DOHH2 (cell line): Measurements from ENCODE around the gene PAM.

ENCODE experiments used
- H3F3A ChIP-seq: fragments of 200-600 bp; sonication (generic), shearing (Covaris generic); 2 replicates; pipeline ENCODE4 v1.6.0; 2016; ENCODE audit warnings: antibody characterized with exemption, mild to moderate bottlenecking; ENCODE audit not compliant: control insufficient read depth, insufficient read depth
- H3K27ac ChIP-seq: fragments of 200-600 bp; sonication (generic); 2 replicates; pipeline ENCODE4 v1.5.1; 2014; ENCODE audit warnings: low read depth, mild to moderate bottlenecking, low read length, moderate library complexity
- H3K27me3 ChIP-seq: fragments of 200-600 bp; sonication (generic); 2 replicates; pipeline ENCODE4 v1.6.1; 2014; ENCODE audit warnings: mild to moderate bottlenecking, low read length, mixed read lengths; ENCODE audit not compliant: control insufficient read depth
- H3K36me3 ChIP-seq: fragments of 200-600 bp; sonication (generic); 2 replicates; pipeline ENCODE4 v1.6.1; 2014; ENCODE audit warnings: mild to moderate bottlenecking, low read length, moderate library complexity, mixed read lengths; ENCODE audit not compliant: control insufficient read depth
- H3K4me1 ChIP-seq: fragments of 200-600 bp; sonication (generic); 2 replicates; pipeline ENCODE4 v1.6.1; 2014; ENCODE audit warnings: mild to moderate bottlenecking, low read length, mixed read lengths; ENCODE audit not compliant: control insufficient read depth
- H3K4me2 ChIP-seq: fragments of 200-600 bp; sonication (generic); 2 replicates; pipeline ENCODE4 v1.6.0; 2014; ENCODE audit warnings: mild to moderate bottlenecking, low read length, moderate library complexity
- H3K4me3 ChIP-seq: fragments of 200-600 bp; sonication (generic); 2 replicates; pipeline ENCODE4 v1.5.1; 2014; ENCODE audit warnings: mild to moderate bottlenecking, low read length, mixed read lengths
- H3K79me2 ChIP-seq: fragments of 200-600 bp; sonication (generic); 2 replicates; pipeline ENCODE4 v1.6.1; 2014; ENCODE audit warnings: mild to moderate bottlenecking, low read length, mixed read lengths; ENCODE audit not compliant: control insufficient read depth
- H3K9me2 ChIP-seq: fragments of 200-600 bp; sonication (generic); replicated peaks from 2 replicates; pipeline ENCODE4 v1.6.1; 2014; ENCODE audit warnings: mild to moderate bottlenecking, low read length, mixed read lengths; ENCODE audit not compliant: control insufficient read depth
- H3K9me3 ChIP-seq: fragments of 200-600 bp; sonication (generic); 2 replicates; pipeline ENCODE4 v1.6.1; 2014; ENCODE audit warnings: antibody characterized with exemption, low read length, mixed read lengths; ENCODE audit not compliant: control insufficient read depth, insufficient read depth
- H4K20me1 ChIP-seq: fragments of 200-600 bp; sonication (generic); 2 replicates; pipeline ENCODE4 v1.6.0; 2014; ENCODE audit warnings: low read depth, mild to moderate bottlenecking, antibody characterized with exemption, low read length, moderate library complexity; ENCODE audit not compliant: control insufficient read depth, insufficient read depth
- EZH2phosphoT487 ChIP-seq: fragments of 200-600 bp; sonication (generic); IDR thresholded peaks from 2 replicates; pipeline ENCODE4 v1.6.1; 2017; ENCODE audit warnings: borderline replicate concordance, mild to moderate bottlenecking, antibody characterized with exemption, low read length, moderate library complexity, mixed read lengths
- TF ChIP-seq, protein P1 (sequence below): fragments of 200-600 bp; sonication (generic); IDR thresholded peaks from one replicate; pipeline ENCODE4 v1.5.1; 2014; ENCODE audit warnings: antibody characterized with exemption, mild to moderate bottlenecking, low read depth, low read length; ENCODE audit not compliant: poor library complexity, severe bottlenecking

PAM gene

DNA sequence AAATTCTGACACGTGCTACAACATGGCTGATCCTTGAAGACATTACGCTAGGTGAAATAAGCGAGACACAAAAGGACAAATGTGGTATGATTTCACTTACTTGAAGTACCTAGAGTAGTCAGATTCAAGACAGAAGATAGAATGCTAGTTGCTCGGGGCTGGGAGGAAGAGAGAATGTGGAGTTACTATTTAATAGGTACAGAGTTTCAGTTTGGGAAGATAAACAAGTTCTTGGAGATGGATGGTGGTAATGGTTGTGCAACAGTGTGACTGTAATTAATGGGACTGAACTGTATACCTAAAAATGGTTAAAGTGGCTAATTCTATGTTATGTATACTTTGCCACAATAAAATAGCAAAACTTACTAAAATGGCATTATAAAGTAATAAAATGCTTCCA lies 34.4 kb downstream of the PAM start:
- H3K4me2 ChIP-seq: no peak overlapping the region
- H3F3A ChIP-seq: no peaks in the 10 kb centered on the region
- no peaks in the 10 kb centered on the region for H3K9me3 ChIP-seq
- H3K79me2 ChIP-seq: no peaks in the 10 kb centered on the region
- no peaks in the 10 kb centered on the region for H3K9me2 ChIP-seq
- H4K20me1 ChIP-seq: no peaks in the 10 kb centered on the region
- H3K36me3 ChIP-seq: no peaks in the 10 kb centered on the region
- no peak overlapping the region for H3K4me3 ChIP-seq
- H3K27ac ChIP-seq: no peak overlapping the region
- no peak for TF ChIP-seq EZH2phosphoT487
- 0 out of 2 replicates have a peak, but pooled peaks cover 3% of the 10 kb centered on the region for H3K27me3 ChIP-seq
- H3K4me1 ChIP-seq: no peaks in the 10 kb centered on the region

DNA sequence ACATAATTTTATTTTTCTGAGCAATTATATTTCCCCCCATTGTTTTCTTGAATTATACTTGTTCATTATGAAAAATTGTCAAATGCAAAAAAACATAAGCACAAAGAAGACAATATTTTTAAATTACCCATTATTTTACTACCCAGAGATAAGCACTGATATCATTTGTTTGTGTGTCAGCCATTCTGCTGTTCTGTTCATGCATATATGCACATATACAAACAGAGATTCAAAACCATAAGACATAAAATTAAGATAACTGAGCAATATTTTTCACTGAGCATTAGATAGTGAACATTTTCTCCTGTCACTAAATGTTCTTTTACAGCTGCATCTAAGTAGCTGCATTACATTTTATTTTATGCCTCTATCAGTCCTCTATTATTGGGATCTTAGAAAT lies 35.6 kb downstream of the PAM start:
- no peak overlapping the region for H3K27ac ChIP-seq
- no peaks in the 10 kb centered on the region for H3K9me2 ChIP-seq
- no peak overlapping the region for H3K4me3 ChIP-seq
- H3K36me3 ChIP-seq: no peaks in the 10 kb centered on the region
- H3K4me2 ChIP-seq: no peak overlapping the region
- H4K20me1 ChIP-seq: no peaks in the 10 kb centered on the region
- no peaks in the 10 kb centered on the region for H3K4me1 ChIP-seq
- 0 out of 2 replicates have a peak, but pooled peaks cover 3% of the 10 kb centered on the region for H3K27me3 ChIP-seq
- no peaks in the 10 kb centered on the region for H3F3A ChIP-seq
- H3K79me2 ChIP-seq: no peaks in the 10 kb centered on the region
- H3K9me3 ChIP-seq: no peaks in the 10 kb centered on the region
- TF ChIP-seq EZH2phosphoT487: no peak
- TF ChIP-seq, protein P1, sequence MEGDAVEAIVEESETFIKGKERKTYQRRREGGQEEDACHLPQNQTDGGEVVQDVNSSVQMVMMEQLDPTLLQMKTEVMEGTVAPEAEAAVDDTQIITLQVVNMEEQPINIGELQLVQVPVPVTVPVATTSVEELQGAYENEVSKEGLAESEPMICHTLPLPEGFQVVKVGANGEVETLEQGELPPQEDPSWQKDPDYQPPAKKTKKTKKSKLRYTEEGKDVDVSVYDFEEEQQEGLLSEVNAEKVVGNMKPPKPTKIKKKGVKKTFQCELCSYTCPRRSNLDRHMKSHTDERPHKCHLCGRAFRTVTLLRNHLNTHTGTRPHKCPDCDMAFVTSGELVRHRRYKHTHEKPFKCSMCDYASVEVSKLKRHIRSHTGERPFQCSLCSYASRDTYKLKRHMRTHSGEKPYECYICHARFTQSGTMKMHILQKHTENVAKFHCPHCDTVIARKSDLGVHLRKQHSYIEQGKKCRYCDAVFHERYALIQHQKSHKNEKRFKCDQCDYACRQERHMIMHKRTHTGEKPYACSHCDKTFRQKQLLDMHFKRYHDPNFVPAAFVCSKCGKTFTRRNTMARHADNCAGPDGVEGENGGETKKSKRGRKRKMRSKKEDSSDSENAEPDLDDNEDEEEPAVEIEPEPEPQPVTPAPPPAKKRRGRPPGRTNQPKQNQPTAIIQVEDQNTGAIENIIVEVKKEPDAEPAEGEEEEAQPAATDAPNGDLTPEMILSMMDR: no peak

DNA sequence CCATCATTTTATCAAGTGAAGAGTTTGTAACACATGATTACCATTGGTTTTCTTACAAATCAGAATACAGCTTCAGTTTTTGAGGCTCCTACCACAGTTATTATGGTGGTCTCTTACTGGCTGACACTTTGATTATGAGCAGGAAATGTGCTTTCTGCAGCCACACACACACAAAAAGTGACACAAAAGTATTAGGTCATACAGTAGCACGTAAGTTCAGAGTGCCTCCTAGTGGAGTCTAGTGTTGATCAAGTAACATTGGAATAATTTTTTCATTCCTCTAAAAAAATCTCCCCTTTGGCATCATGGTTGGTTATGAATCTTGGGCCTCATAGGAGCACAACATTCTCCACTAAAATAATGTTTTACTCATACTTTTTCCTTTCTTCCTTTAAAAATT lies 37.6 kb downstream of the PAM start:
- Histone ChIP-seq H3K27ac (no peak overlapping the region), H3F3A (no peaks in the 10 kb centered on the region), H3K9me2 (no peaks in the 10 kb centered on the region)

DNA sequence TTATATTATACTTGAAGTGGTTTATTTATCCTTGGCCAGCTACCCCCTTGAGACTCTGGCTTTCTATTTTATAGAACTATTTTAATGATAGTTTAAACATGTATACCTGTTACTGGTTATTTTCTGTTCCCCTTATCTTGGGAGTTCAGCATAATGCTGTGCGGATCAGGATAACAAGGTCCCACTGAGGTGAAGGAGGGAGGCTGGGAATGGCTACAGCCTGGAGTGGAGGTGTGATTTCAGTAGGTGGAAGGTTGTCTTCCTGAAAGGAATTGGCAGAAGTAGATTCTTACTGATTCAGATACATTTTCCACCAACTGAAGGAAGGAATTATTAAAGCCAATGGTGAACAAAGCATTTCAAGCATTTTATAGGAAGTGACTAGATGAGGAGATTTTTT lies 38.9 kb downstream of the PAM start:
- Histone ChIP-seq H3K36me3 (no peaks in the 10 kb centered on the region), H3K79me2 (no peaks in the 10 kb centered on the region), H3K9me2 (no peaks in the 10 kb centered on the region), H3F3A (no peaks in the 10 kb centered on the region), H4K20me1 (no peaks in the 10 kb centered on the region), H3K27ac (no peak overlapping the region), H3K9me3 (no peaks in the 10 kb centered on the region), H3K4me1 (no peaks in the 10 kb centered on the region), H3K4me2 (no peak overlapping the region), H3K27me3 (no peaks in the 10 kb centered on the region), H3K4me3 (no peak overlapping the region)
- no peak for TF ChIP-seq EZH2phosphoT487
- TF ChIP-seq, protein P1: no peak

More for the DNA sequence above, 37.6 kb downstream of the PAM start:
- Histone ChIP-seq H3K9me3 (no peaks in the 10 kb centered on the region), H3K79me2 (no peaks in the 10 kb centered on the region), H3K4me2 (no peak overlapping the region), H3K36me3 (no peaks in the 10 kb centered on the region), H4K20me1 (no peaks in the 10 kb centered on the region), H3K4me1 (no peaks in the 10 kb centered on the region), H3K4me3 (no peak overlapping the region), H3K27me3 (0 out of 2 replicates have a peak, but pooled peaks cover 3% of the 10 kb centered on the region)
- TF ChIP-seq, protein P1: peak; percentile 39
- no peak for TF ChIP-seq EZH2phosphoT487
